HFFc6 (cell line): ENCODE data around the gene MCM9. TPM values are rescaled to one million over a fixed set of nuclear protein-coding genes. Genes with fewer than 3 reads are reported as not detected.

Experiments used
- DNase-seq: peaks from one replicate; pipeline ENCODE4 v3.0.0-alpha.2; 2018
- H3K27ac Mint-ChIP-seq: 2 replicates; pipeline ENCODE4 v1.8.0; 2020; ENCODE audit warnings: mild to moderate bottlenecking, mixed read lengths
- H3K27me3 Mint-ChIP-seq: 2 replicates; pipeline ENCODE4 v1.8.0; 2021; ENCODE audit warnings: mild to moderate bottlenecking, moderate library complexity, mixed read lengths; ENCODE audit not compliant: insufficient read depth
- H3K36me3 Mint-ChIP-seq: 2 replicates; pipeline ENCODE4 v1.8.0; 2021; ENCODE audit warnings: low read depth, mixed read lengths
- H3K4me1 Mint-ChIP-seq: 2 replicates; pipeline ENCODE4 v1.8.0; 2020; ENCODE audit warnings: low read depth, mixed read lengths
- H3K4me3 Mint-ChIP-seq: 2 replicates; pipeline ENCODE4 v1.8.0; 2020; ENCODE audit warnings: mild to moderate bottlenecking, moderate library complexity, mixed read lengths
- H3K9me3 Mint-ChIP-seq: 2 replicates; pipeline ENCODE4 v1.8.0; 2020; ENCODE audit warnings: mild to moderate bottlenecking, mixed read lengths
- CTCF ChIP-seq: fragments of 200-600 bp; sonication (generic); IDR thresholded peaks from 2 replicates; pipeline ENCODE4 v1.5.0; 2021; ENCODE audit warnings: antibody characterized with exemption, mild to moderate bottlenecking
- total RNA-seq, 6 experiments: library from RNA; stranded (reverse); fragmentation: NEBNext Ultra II Directional; extraction: Animal tissue kit (Norgen Biotek cat#: 25700); gene quantifications; 2 replicates in 1 of 6; 3 replicates in 5 of 6; pipeline ENCODE4 v1.2.3, GENCODE V29; 2021

The MCM9 gene
- total RNA-seq, 6 experiments from 2014 or later = 4.6 to 5.7 (median 5.0) TPM

GRCh38 chr6:118908441-118908840, 26.5 kb downstream of the MCM9 start:
- DNase-seq = no peak
- no peaks in the 10 kb centered on the region for H3K27me3 Mint-ChIP-seq
- H3K4me3 Mint-ChIP-seq = no peak overlapping the region
- no peak for TF ChIP-seq CTCF
- no peaks in the 10 kb centered on the region for H3K9me3 Mint-ChIP-seq
- H3K4me1 Mint-ChIP-seq = peaks cover 11% of the 10 kb centered on the region
- no peak overlapping the region for H3K27ac Mint-ChIP-seq
- peaks cover 21% of the 10 kb centered on the region for H3K36me3 Mint-ChIP-seq

- H3K4me3 Mint-ChIP-seq = no peak overlapping the region
- DNase-seq = no peak
- no peak overlapping the region for H3K27ac Mint-ChIP-seq
- H3K27me3 Mint-ChIP-seq = no peaks in the 10 kb centered on the region
- H3K36me3 Mint-ChIP-seq = peaks cover 20% of the 10 kb centered on the region
- peaks cover 34% of the 10 kb centered on the region for H3K4me1 Mint-ChIP-seq
- H3K9me3 Mint-ChIP-seq = no peaks in the 10 kb centered on the region
- TF ChIP-seq CTCF = no peak
Measured at GRCh38 chr6:118905851-118906250, 29.1 kb downstream of the MCM9 start.

GRCh38 chr6:118905084-118905483, 29.9 kb downstream of the MCM9 start:
- peaks cover 20% of the 10 kb centered on the region for H3K36me3 Mint-ChIP-seq
- H3K27me3 Mint-ChIP-seq = no peaks in the 10 kb centered on the region
- H3K4me3 Mint-ChIP-seq = no peak overlapping the region
- H3K27ac Mint-ChIP-seq = no peak overlapping the region
- no peak for TF ChIP-seq CTCF
- H3K9me3 Mint-ChIP-seq = no peaks in the 10 kb centered on the region
- H3K4me1 Mint-ChIP-seq = peaks cover 42% of the 10 kb centered on the region
- no peak for DNase-seq

GRCh38 chr6:118903691-118904090, 31.3 kb downstream of the MCM9 start:
- Mint-ChIP-seq H3K9me3 (no peaks in the 10 kb centered on the region), H3K4me3 (no peak overlapping the region; the same call in 1 of the 2 replicates), H3K27me3 (no peaks in the 10 kb centered on the region), H3K36me3 (peaks cover 23% of the 10 kb centered on the region), H3K27ac (peak overlapping the region; percentile 69; the same call in 1 of the 2 replicates), H3K4me1 (peaks cover 53% of the 10 kb centered on the region)
- TF ChIP-seq CTCF = no peak
- DNase-seq = no peak

GRCh38 chr6:118903138-118903537, 31.8 kb downstream of the MCM9 start:
- no peak overlapping the region; the same call in 1 of the 2 replicates for H3K4me3 Mint-ChIP-seq

More at GRCh38 chr6:118903138-118903537, 31.8 kb downstream of the MCM9 start:
- Mint-ChIP-seq H3K9me3 (no peaks in the 10 kb centered on the region), H3K27me3 (no peaks in the 10 kb centered on the region), H3K4me1 (peaks cover 54% of the 10 kb centered on the region), H3K36me3 (peaks cover 25% of the 10 kb centered on the region), H3K27ac (peak overlapping the region; percentile 69)
- TF ChIP-seq CTCF = no peak
- no peak for DNase-seq
